Type B pancreatic cell (in vitro differentiated cells): ENCODE results near the gene BCL11A. TPM values are rescaled to one million over a fixed set of nuclear protein-coding genes. Genes with fewer than 3 reads are reported as not detected.
A peak's percentile ranks its signal among the peaks of the same experiment; 100 is the strongest.

Experiments
- DNase-seq: peaks from one replicate; pipeline ENCODE4 v3.0.0; 2021; ENCODE audit warnings: mixed read lengths; ENCODE audit not compliant: unreplicated experiment; ENCODE audit errors: extremely low spot score
- H3K27ac Mint-ChIP-seq: 2 replicates; pipeline ENCODE4 v1.8.0; 2021; ENCODE audit warnings: mild to moderate bottlenecking, mixed read lengths
- H3K27me3 Mint-ChIP-seq: 2 replicates; pipeline ENCODE4 v1.8.0; 2021; ENCODE audit warnings: mixed read lengths
- H3K36me3 Mint-ChIP-seq: 2 replicates; pipeline ENCODE4 v1.8.0; 2021; ENCODE audit warnings: mixed read lengths
- H3K4me1 Mint-ChIP-seq: one replicate; pipeline ENCODE4 v1.8.0; 2021; ENCODE audit warnings: mixed read lengths; ENCODE audit not compliant: unreplicated experiment
- H3K4me3 Mint-ChIP-seq: 2 replicates; pipeline ENCODE4 v1.8.0; 2021; ENCODE audit warnings: mild to moderate bottlenecking, mixed read lengths
- H3K9me3 Mint-ChIP-seq: 2 replicates; pipeline ENCODE4 v1.8.0; 2021; ENCODE audit warnings: mixed read lengths
- CTCF ChIP-seq: fragments of 200-600 bp; sonication (generic); conservative IDR thresholded peaks from 2 replicates; pipeline ENCODE4 v1.5.0; 2021; ENCODE audit warnings: antibody characterized with exemption, mild to moderate bottlenecking
- total RNA-seq: library from RNA; stranded (reverse); gene quantifications from 2 replicates; pipeline ENCODE4 v1.2.1, GENCODE V29; 2021; ENCODE audit warnings: low replicate concordance

BCL11A gene
- total RNA-seq, 1 donor from 2014 or later: 53.1 TPM

GRCh38 chr2:60558536-60558935 is 5.1 kb upstream of the BCL11A start:
- H3K27ac Mint-ChIP-seq: no peak overlapping the region
- H3K36me3 Mint-ChIP-seq: no peaks in the 10 kb centered on the region
- H3K9me3 Mint-ChIP-seq: no peaks in the 10 kb centered on the region
- no peak for TF ChIP-seq CTCF
- H3K4me3 Mint-ChIP-seq: no peak overlapping the region
- no peak for DNase-seq
- H3K27me3 Mint-ChIP-seq: peaks cover 65% of the 10 kb centered on the region
- H3K4me1 Mint-ChIP-seq: peaks cover 13% of the 10 kb centered on the region

DNA sequence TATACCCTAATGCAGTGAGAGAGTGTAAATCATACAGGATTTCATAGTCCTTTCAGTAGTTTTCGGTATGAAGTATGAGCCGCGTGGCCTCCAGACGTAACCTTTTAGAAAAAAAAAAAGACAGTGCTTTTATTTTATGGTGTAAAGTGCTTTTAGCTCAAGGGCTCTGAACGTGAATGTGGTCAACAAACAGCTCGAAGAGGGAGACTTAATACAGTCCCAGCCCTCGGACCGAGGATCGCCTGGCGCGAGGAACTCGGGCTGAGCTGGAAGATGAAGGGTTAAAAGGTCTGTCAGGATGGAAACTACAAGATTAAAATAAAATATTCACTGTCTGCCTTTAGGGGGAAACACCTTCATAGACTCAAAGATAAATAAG is 4.0 kb upstream of the BCL11A start:
- Mint-ChIP-seq H3K4me3 (peak overlapping the region; percentile 99), H3K9me3 (no peaks in the 10 kb centered on the region), H3K27ac (peak overlapping the region; percentile 3), H3K27me3 (peaks cover 62% of the 10 kb centered on the region), H3K4me1 (peaks cover 13% of the 10 kb centered on the region), H3K36me3 (no peaks in the 10 kb centered on the region)
- DNase-seq: no peak
- TF ChIP-seq CTCF: no peak

DNA sequence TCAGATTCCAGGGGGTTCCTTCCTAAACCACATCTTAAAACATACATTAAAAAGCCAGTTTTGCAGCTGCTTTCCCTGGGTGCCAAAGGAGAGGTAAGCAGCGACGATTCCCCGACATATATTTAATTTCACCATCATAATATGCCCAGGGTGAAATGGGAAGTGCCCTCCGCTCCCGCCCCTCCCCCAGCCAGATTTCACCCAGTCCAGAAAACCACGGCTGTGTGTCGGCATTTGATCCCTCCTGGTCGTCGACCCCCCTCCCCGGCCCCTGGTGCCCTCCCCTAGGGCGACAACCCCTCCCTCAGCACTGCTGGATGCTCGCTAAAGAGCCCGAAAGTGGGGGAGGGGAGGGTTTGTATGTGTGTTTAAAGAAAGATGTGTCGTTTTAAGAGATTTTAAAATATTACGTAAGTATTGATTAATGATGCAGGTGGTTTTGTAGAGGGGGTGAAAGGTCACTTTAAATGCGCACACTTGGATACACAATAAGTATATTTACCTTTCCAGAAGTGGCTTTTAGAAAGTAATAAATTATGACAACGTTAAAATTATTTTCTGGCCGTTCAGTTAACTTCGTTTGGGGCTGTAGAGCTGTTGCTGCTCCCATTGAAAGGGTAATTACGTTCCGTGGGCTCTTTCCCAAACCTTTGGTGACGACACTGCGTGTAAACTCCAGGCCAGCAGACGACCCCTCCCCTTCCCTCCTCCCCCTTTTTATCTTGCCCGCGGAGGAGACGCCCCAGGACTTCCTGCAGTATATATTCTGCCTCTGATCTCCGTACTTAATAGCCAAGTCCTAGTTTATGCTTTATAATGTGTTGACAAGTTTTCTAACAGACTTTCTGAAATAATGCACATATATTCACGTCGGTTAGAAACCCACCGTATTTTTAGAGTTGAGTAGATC is 3.4 kb upstream of the BCL11A start:
- Mint-ChIP-seq H3K36me3 (no peaks in the 10 kb centered on the region), H3K27ac (peak overlapping the region; percentile 3), H3K9me3 (no peaks in the 10 kb centered on the region), H3K27me3 (peaks cover 62% of the 10 kb centered on the region), H3K4me1 (peaks cover 13% of the 10 kb centered on the region), H3K4me3 (peak overlapping the region; percentile 99)
- no peak for TF ChIP-seq CTCF
- no peak for DNase-seq

- peaks cover 59% of the 10 kb centered on the region for H3K27me3 Mint-ChIP-seq
- no peak for TF ChIP-seq CTCF
- DNase-seq: no peak
- no peaks in the 10 kb centered on the region for H3K9me3 Mint-ChIP-seq
- H3K27ac Mint-ChIP-seq: no peak overlapping the region
- peaks cover 13% of the 10 kb centered on the region for H3K4me1 Mint-ChIP-seq
- H3K36me3 Mint-ChIP-seq: no peaks in the 10 kb centered on the region
- peak overlapping the region; percentile 99 for H3K4me3 Mint-ChIP-seq
Measured at GRCh38 chr2:60556175-60556574, 2.7 kb upstream of the BCL11A start.

GRCh38 chr2:60555783-60556139 is 2.3 kb upstream of the BCL11A start:
- no peaks in the 10 kb centered on the region for H3K36me3 Mint-ChIP-seq
- H3K4me3 Mint-ChIP-seq: peak overlapping the region; percentile 99
- DNase-seq: no peak
- TF ChIP-seq CTCF: no peak
- peaks cover 13% of the 10 kb centered on the region for H3K4me1 Mint-ChIP-seq
- H3K27ac Mint-ChIP-seq: peak overlapping the region; percentile 73
- H3K9me3 Mint-ChIP-seq: no peaks in the 10 kb centered on the region
- peaks cover 55% of the 10 kb centered on the region for H3K27me3 Mint-ChIP-seq
